GM12891 (cell line): Measurements from ENCODE around the gene PRELP.

Experiments
- DNase-seq: peaks from one replicate; pipeline ENCODE4 v3.0.0; 2011; ENCODE audit warnings: low spot score; ENCODE audit not compliant: insufficient read length
- FAIRE-seq: peaks from 2 replicates; lab custom pipeline; 2011; peaks lifted over from hg19 to GRCh38; lab: Jason Lieb, UNC
- PAX5 ChIP-seq: IDR thresholded peaks from 2 replicates; pipeline ENCODE4 v1.6.1; 2011; ENCODE audit warnings: low read length, moderate library complexity, mild to moderate bottlenecking; ENCODE audit not compliant: insufficient read depth, severe bottlenecking
- POLR2A ChIP-seq: IDR thresholded peaks from 2 replicates; pipeline ENCODE4 v1.6.1; 2011; ENCODE audit warnings: low read depth, low read length, control low read depth
- POLR2AphosphoS5 ChIP-seq: IDR thresholded peaks from 2 replicates; pipeline ENCODE4 v1.6.1; 2011; ENCODE audit warnings: low read depth, low read length, control low read depth
- POU2F2 ChIP-seq: IDR thresholded peaks from 2 replicates; pipeline ENCODE4 v1.6.1; 2011; ENCODE audit warnings: low read depth, mild to moderate bottlenecking, control low read depth, low read length, moderate library complexity
- SPI1 ChIP-seq: IDR thresholded peaks from 2 replicates; pipeline ENCODE4 v1.6.1; 2011; ENCODE audit warnings: low read depth, low read length, control low read depth
- TAF1 ChIP-seq: IDR thresholded peaks from 2 replicates; pipeline ENCODE4 v1.6.1; 2011; ENCODE audit warnings: low read depth, low read length, control low read depth

Gene PRELP

DNA sequence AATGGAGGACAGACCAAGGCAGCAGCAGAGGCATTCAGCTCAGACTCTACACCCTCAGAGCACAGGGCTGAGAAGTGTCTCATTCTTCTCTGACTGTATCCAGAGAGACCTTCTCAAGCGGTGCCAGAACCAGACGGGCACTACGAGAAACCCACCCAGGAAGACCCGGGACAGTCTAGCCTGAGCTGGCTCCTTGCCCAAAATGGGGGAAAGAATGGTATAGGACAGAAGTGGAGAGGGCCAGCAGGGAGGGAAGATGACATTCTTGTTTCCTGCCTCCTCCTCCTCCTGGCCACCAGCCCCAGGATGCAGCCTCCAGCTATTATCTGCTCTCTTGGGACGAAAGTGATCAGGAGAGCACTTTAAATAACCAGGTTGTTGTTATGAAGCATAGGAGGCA is 22.6 kb upstream of the PRELP start:
- FAIRE-seq = no peak
- DNase-seq = no peak

GRCh38 chr1:203453616-203454015 is 22.0 kb upstream of the PRELP start:
- no peak for FAIRE-seq
- TF ChIP-seq POU2F2 (no peak), SPI1 (no peak), PAX5 (no peak), POLR2A (no peak), POLR2AphosphoS5 (no peak), TAF1 (no peak)
- no peak for DNase-seq

More for the DNA sequence above, 22.6 kb upstream of the PRELP start:
- TF ChIP-seq SPI1 = no peak
- TF ChIP-seq POU2F2 = no peak
- no peak for TF ChIP-seq PAX5
- TF ChIP-seq TAF1 = no peak

DNA sequence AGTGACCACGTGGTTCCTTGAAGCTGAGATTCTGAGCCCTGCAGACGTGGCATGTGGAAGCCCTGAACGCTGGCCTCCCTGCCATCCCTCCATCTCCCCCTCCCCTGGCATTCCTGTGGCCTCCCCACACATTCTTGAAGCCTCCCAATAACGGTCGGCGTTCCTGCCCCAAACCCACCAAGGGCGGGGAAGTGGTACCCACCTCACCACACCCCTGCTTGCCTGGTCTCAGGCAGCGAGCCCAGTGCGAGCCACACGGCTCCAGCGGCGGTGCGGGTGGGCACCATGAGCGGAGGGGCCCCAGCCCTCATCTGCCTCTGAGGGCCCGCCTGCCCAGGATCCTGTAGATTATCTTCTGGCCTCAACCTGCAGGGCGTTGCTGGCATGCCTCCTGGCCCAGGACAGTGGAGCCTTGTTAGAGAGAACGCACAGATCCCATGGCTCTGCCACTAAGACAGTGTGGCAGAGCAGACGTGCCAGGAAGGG is 20.6 kb upstream of the PRELP start:
- DNase-seq (no peak), FAIRE-seq (no peak)
- TF ChIP-seq POLR2A (no peak), POLR2AphosphoS5 (no peak), TAF1 (no peak), POU2F2 (no peak), SPI1 (no peak), PAX5 (no peak)

GRCh38 chr1:203455706-203456105 is 19.9 kb upstream of the PRELP start:
- DNase-seq (no peak), FAIRE-seq (no peak)
- TF ChIP-seq POU2F2 = no peak
- no peak for TF ChIP-seq TAF1
- no peak for TF ChIP-seq SPI1
- no peak for TF ChIP-seq POLR2A

DNA sequence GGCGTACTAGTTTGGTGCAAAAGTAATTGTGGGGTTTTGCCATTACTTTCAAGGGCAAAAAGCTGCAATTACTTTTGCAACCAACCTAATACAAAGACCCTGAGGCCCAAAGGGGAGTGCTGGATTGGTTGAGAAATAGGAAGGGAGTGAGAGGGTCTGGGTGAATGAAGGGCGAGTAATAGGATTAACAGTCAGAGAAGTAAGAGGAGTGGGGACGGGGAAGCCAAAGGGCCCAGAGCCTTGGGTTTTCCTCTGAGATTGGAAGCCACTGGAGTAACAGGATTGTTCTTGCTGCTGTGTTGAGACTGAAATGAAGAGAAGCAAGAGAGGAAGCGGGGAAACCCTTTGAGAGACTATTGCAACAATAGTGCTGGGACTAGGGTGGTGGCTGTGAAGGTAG is 19.0 kb upstream of the PRELP start:
- FAIRE-seq = no peak
- TF ChIP-seq PAX5 = no peak
- no peak for TF ChIP-seq POLR2AphosphoS5
- TF ChIP-seq POLR2A = no peak
- no peak for TF ChIP-seq TAF1
- TF ChIP-seq POU2F2 = no peak
- no peak for TF ChIP-seq SPI1
- DNase-seq = no peak

DNA sequence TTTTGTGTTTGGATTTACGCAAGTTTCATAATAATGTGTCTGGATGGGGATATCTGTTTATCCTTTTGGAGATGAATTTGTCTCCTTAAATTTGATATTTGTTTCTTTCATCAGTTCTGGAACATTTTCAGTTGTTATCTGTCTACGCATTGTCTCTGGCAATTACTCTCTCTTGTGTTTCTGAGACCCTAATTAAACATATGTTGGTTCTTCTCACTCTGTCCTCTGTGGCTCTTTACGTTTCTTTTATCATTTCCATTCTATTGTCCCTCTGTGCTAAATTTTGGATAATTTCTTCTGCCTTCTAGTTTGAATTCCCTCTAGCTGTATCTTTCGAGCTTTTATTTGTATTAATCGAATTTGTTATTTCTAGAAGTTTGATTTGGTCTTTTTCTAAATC is 17.5 kb upstream of the PRELP start:
- FAIRE-seq = no peak
- TF ChIP-seq POLR2AphosphoS5 = no peak
- TF ChIP-seq POLR2A = no peak
- no peak for TF ChIP-seq PAX5
- TF ChIP-seq POU2F2 = no peak
- TF ChIP-seq TAF1 = no peak
- no peak for TF ChIP-seq SPI1

DNA sequence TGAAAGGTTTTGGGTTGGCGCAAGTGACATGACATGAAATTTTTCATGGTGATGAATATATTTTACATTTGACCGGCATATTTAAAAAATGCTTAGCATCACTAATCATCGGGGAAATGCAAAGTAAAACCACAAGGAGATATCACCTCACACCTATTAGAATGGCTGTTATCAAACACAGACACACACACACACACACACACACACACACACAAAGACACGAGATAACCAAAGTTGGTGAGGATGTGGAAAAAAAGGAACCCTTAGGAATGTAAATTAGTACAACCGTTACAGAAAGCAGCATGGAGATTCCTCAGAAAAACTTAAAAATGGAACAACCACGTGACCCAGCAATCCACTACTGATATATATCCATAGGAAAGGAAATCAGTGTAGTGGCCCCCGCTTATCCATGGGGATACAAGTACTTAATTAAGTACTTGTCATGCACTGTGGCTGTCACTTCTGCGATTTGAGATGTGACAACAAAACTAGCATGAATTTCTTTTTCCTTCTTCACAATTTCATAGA is 15.9 kb upstream of the PRELP start:
- FAIRE-seq (no peak), DNase-seq (no peak)
- no peak for TF ChIP-seq TAF1
- TF ChIP-seq POLR2AphosphoS5 = no peak
- no peak for TF ChIP-seq POLR2A
- no peak for TF ChIP-seq PAX5
- TF ChIP-seq SPI1 = no peak

More for the DNA sequence above, 17.5 kb upstream of the PRELP start:
- no peak for DNase-seq

DNA sequence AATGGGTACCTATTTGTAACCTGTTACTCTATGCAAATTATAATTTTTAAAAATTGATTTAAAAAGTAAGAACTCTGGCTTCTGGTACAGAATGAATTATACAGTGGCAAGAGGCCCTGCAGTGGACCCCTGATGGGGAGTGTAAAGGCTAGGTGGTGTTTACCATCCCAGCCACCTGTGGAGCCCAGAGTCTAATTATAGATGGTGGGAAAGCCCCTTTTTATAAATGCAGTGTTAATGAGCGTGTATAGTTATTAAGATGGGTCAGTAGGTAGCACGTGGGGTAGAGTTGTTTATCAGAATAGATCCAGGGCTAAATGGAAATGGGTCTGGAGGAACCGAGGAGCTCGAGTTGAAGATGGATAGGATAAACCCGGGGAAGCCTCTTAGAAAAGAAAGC is 13.9 kb upstream of the PRELP start:
- FAIRE-seq (no peak), DNase-seq (no peak)
- TF ChIP-seq POLR2AphosphoS5 = no peak
- no peak for TF ChIP-seq TAF1
- no peak for TF ChIP-seq SPI1

DNA sequence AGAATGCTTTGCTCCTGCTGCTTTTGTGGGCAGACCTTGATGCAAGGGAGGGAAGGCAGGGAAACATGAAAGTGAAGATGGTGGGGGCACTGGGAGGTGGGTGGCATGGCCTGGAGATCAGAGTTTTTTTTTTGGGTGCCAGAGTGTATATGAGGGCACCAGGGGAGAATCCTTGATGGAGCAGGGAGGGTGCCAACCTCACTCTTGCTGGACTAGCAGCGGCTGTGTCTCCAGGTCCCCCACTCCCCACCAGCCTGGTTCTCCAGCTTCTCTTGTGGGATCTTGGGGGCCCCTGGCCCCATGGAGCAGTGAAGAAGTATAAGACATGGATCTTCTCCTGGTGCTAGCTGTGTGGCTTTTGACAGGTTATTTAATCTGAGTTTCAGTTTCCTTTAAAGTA is 13.5 kb upstream of the PRELP start:
- TF ChIP-seq TAF1 (no peak), POLR2A (no peak), SPI1 (no peak), POLR2AphosphoS5 (no peak), PAX5 (no peak), POU2F2 (no peak)
- FAIRE-seq (no peak), DNase-seq (no peak)

- no peak for FAIRE-seq
These were observed 12.7 kb upstream of the PRELP start for GRCh38 chr1:203462878-203463277.

GRCh38 chr1:203463469-203464062 is 12.0 kb upstream of the PRELP start:
- no peak for FAIRE-seq
- TF ChIP-seq TAF1 (no peak), POU2F2 (no peak), POLR2A (no peak)
- DNase-seq = no peak

More at GRCh38 chr1:203462878-203463277, 12.7 kb upstream of the PRELP start:
- no peak for DNase-seq
- TF ChIP-seq POLR2A = no peak
- no peak for TF ChIP-seq TAF1
- TF ChIP-seq POU2F2 = no peak
- no peak for TF ChIP-seq PAX5
- TF ChIP-seq SPI1 = no peak
- no peak for TF ChIP-seq POLR2AphosphoS5
